ENCODE measurements around the gene ZNF804B. TPM values are rescaled to one million over a fixed set of nuclear protein-coding genes. Genes with fewer than 3 reads are reported as not detected.

Gene ZNF804B
- total and polyA plus RNA-seq, 7 donors = 0.01 to 0.41 (median 0.32) TPM; not detected in 3

- no peaks in the 10 kb centered on the region for H3K27me3 ChIP-seq
- H3K36me3 ChIP-seq = no peaks in the 10 kb centered on the region
- H3K27ac ChIP-seq = no peak overlapping the region
- no peak for TF ChIP-seq POLR2AphosphoS5 (IDR thresholded peaks at IDR 0.05)
- no peak for TF ChIP-seq CTCF (IDR thresholded peaks at IDR 0.05)
- TF ChIP-seq POLR2A (IDR thresholded peaks at IDR 0.05) = no peak
- TF ChIP-seq EP300 (IDR thresholded peaks at IDR 0.05) = no peak
- WGBS, 2 donors = 53 to 70% methylated on average over 2 of the region's 2 CpGs
- no peaks in the 10 kb centered on the region for H3K4me1 ChIP-seq
- peaks cover 0 to 4% (median 0%) of the 10 kb centered on the region in 4 donors for H3K9me3 ChIP-seq
- no peak for DNase-seq
- H3K4me3 ChIP-seq = no peak overlapping the region
- intact Hi-C loops (cut with DNase I) = no loop called here
These were observed 106.9 kb downstream of the ZNF804B start for GRCh38 chr7:88866265-88866863.

- no peak for TF ChIP-seq EP300 (IDR thresholded peaks at IDR 0.05)
- TF ChIP-seq POLR2AphosphoS5 (IDR thresholded peaks at IDR 0.05) = no peak
- no peak for TF ChIP-seq POLR2A (IDR thresholded peaks at IDR 0.05)
- no peak for TF ChIP-seq CTCF (IDR thresholded peaks at IDR 0.05)
- intact Hi-C loops (cut with DNase I) = no loop called here
- no peak for DNase-seq
- WGBS, 2 donors = 44 to 79% methylated on average over 2 of the region's 2 CpGs
- H3K36me3 ChIP-seq = no peaks in the 10 kb centered on the region
- peaks cover 0 to 4% (median 0%) of the 10 kb centered on the region in 4 donors for H3K9me3 ChIP-seq
- H3K27me3 ChIP-seq = no peaks in the 10 kb centered on the region
- no peak overlapping the region for H3K4me3 ChIP-seq
- H3K4me1 ChIP-seq = no peaks in the 10 kb centered on the region
- H3K27ac ChIP-seq = no peak overlapping the region
These were observed 107.7 kb downstream of the ZNF804B start for GRCh38 chr7:88867158-88867557.

- no peaks in the 10 kb centered on the region for H3K27me3 ChIP-seq
- DNase-seq = no peak
- no peak overlapping the region for H3K4me3 ChIP-seq
- H3K4me1 ChIP-seq = no peaks in the 10 kb centered on the region
- intact Hi-C loops (cut with DNase I) = no loop called here
- WGBS, 2 donors = 86 to 89% methylated on average over 1 of the region's 1 CpG
- peaks cover 0 to 4% (median 0%) of the 10 kb centered on the region in 4 donors for H3K9me3 ChIP-seq
- H3K36me3 ChIP-seq = no peaks in the 10 kb centered on the region
- H3K27ac ChIP-seq = no peak overlapping the region
- TF ChIP-seq POLR2A (IDR thresholded peaks at IDR 0.05) (no peak), CTCF (IDR thresholded peaks at IDR 0.05) (no peak), POLR2AphosphoS5 (IDR thresholded peaks at IDR 0.05) (no peak), EP300 (IDR thresholded peaks at IDR 0.05) (no peak)
These were observed 109.0 kb downstream of the ZNF804B start for GRCh38 chr7:88868456-88868855.

GRCh38 chr7:88881136-88881535, 121.6 kb downstream of the ZNF804B start:
- no peaks in the 10 kb centered on the region for H3K27me3 ChIP-seq
- H3K27ac ChIP-seq = no peak overlapping the region
- H3K4me3 ChIP-seq = no peak overlapping the region
- no peak for DNase-seq
- H3K9me3 ChIP-seq = no peaks in the 10 kb centered on the region
- intact Hi-C loops (cut with DNase I) = no loop called here
- no peaks in the 10 kb centered on the region for H3K36me3 ChIP-seq
- no peak for TF ChIP-seq CTCF (IDR thresholded peaks at IDR 0.05)
- no peaks in the 10 kb centered on the region for H3K4me1 ChIP-seq

GRCh38 chr7:88885131-88885530, 125.6 kb downstream of the ZNF804B start:
- H3K4me1 ChIP-seq = no peaks in the 10 kb centered on the region
- no peaks in the 10 kb centered on the region for H3K9me3 ChIP-seq
- TF ChIP-seq EP300 (IDR thresholded peaks at IDR 0.05) = no peak
- H3K27ac ChIP-seq = no peak overlapping the region
- WGBS, 2 donors = 70 to 79% methylated on average over 2 of the region's 2 CpGs
- intact Hi-C loops (cut with DNase I) = no loop called here
- no peak overlapping the region for H3K4me3 ChIP-seq
- H3K27me3 ChIP-seq = no peaks in the 10 kb centered on the region
- H3K36me3 ChIP-seq = no peaks in the 10 kb centered on the region
- DNase-seq = no peak

Measured in sigmoid colon (tissue), 7 donors.